GM21390 (cell line): ENCODE measurements around the gene ZNF804B.
"Not testable (repeated sequence)": the region's sequence is repeated elsewhere in the genome, so short reads cannot be mapped to it uniquely, and the experiment has no call there.

Source experiments
- ATAC-seq: cut with Tn5 transposase; IDR thresholded peaks from one replicate; pipeline ENCODE4 v1.9.1; 2021; ENCODE audit not compliant: unreplicated experiment

Gene ZNF804B

DNA sequence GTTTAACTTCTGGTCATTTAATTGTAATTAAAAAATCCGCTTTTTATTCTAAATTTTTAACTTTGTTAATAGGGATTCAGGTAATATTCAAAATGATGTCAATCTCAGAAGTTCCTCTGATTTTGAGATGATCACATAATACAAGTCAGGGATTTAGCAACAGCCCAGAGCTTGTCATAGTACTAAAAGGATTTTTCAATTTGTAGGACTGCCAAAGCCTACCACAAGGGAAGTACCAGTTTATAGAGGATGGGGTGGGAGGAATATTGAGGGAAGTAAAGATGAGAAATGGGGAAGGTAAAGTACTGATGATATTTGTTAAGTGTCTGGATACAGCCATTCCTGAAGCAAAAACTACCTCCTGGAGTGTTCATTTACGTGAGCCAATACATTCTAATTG lies 314.3 kb downstream of the ZNF804B start:
- no peak for ATAC-seq

DNA sequence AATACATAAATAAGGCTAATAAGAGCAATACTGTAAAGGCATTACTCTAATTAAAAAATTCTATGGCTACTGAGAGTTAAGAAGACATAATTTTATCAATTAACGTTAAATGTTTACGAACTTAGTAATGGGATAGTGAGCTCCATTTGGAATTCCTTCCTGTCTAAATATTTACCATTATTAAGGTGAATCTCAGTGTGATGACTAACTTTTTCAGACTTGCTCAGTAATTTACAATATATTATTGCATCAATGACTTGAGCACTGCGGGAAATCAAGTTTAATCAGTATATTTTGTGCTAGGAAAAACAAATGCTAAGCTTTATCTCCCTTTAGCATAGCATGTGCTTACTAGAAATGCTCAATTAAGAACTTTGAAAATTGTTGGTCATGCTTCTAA lies 318.5 kb downstream of the ZNF804B start:
- ATAC-seq = no peak

- no peak for ATAC-seq
These were observed 326.1 kb downstream of the ZNF804B start for GRCh38 chr7:89085580-89085979.

DNA sequence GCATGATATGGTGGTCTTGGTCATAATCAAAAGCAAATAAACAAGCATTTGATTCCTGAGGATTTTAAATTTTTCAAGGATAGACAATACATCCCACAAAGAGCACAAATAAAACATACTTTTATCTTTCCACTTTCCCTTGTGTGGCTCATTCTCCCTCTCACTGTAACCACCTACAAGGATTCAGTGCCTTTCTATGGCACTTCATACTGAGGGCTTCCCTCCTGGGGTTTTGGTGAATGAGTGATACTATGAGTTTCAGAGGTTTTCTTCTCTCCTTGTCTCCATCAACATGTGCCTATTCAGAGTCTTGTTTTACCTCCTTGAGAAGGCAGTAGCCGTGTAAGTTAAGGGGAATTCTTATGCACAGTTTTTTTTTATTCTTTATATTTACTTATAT lies 332.1 kb downstream of the ZNF804B start:
- ATAC-seq = no peak

- ATAC-seq = no peak
These were observed 334.8 kb downstream of the ZNF804B start for GRCh38 chr7:89094269-89094668.

GRCh38 chr7:89103564-89103963 lies 344.1 kb downstream of the ZNF804B start:
- no peak for ATAC-seq

GRCh38 chr7:89104748-89105685 lies 345.5 kb downstream of the ZNF804B start:
- ATAC-seq = no peak

DNA sequence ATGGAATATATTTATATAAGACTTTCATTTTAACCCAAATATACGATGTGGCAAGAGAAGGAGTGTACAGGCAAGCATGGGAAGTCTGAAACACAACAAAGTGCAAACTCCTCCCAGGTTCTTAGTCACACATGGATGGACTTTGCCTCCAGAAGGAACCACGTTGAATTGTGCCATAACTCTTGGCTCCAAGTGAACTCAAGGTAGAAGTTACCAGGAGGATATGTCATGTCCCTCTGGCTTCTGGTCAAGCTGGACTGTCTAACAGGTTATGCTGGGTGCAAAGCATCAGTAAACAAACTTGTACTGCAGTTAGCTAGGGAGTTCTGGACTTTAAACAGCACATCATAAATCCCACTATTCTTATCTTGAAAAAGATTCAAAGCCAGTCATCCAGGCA lies 364.4 kb downstream of the ZNF804B start:
- ATAC-seq = no peak

- no peak for ATAC-seq
These were observed 370.3 kb downstream of the ZNF804B start for GRCh38 chr7:89129600-89130375.

DNA sequence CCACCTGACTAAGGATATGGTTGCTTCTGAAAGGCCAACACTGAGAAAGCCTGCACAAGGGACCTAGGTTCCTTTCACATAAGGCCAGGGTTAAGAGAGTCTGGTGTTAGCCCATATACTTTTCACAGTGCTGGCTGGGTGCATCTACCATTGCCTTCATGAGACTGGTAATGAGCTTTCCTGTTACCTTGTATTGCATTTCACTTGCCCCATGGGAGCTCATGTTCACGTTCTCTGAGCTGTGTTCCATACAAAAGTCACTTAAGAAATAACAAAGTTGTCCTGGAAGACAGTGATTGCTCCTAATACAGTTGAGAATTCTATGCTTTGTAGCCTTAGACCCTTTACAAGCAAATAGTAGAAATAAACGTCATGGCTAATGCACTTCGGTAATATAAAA lies 373.9 kb downstream of the ZNF804B start:
- no peak for ATAC-seq

DNA sequence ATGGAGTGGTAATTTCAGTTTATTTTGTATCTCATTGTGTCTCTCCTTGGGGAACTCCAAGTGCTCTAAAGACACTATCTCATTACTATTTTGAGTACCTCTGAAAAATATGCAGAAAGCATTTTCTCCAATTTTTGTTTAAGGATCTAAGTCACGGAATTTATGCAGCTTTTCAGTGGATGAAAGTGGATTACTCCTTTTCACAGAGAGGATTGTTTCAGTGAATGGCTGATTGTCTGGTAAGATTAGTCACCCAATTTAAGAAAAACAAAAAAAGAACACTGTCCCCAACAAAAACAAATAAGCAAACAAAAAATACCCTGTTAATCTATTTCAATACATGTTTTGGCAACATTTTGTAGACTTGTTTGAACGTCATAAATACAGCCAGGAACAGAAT lies 374.3 kb downstream of the ZNF804B start:
- no peak for ATAC-seq

GRCh38 chr7:89145801-89146200 lies 386.3 kb downstream of the ZNF804B start:
- ATAC-seq = no peak

DNA sequence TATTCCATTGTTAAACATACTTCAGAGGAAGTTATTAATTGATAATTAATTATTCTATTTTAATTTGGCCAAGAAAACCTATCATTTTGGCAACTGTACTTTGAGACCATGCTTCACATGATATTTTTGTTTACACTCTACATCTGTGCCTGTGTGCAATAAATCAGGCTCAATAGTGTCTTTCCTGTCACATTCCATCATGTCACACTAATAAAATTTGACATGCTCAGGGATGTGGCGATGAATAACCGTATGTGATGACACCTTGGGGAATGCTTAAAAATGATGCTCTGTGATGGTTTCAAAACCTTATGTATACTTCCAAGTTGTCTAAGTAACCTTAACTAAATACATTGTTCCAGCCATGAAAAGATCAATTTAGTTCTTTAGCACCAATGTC lies 400.6 kb downstream of the ZNF804B start:
- no peak for ATAC-seq

DNA sequence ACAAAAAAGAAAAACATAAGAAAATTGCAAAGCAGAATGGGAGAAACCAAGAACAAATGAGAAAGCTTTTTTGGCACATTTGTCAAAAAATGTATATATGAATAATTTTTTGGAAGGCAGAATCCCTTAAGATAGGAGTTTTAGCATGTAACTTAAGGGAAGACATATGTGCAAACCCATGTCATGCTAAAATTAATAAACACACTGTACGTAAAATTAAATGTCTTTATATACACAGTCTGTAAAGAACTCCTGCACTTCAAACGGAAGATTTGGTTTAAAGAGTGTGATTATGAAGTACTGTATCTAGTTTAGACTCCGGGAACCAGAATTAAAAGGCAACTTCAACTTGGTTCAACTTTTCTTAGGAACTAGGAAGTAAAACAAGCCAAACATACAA lies 405.9 kb downstream of the ZNF804B start:
- no peak for ATAC-seq

- ATAC-seq = no peak
These were observed 411.1 kb downstream of the ZNF804B start for GRCh38 chr7:89170628-89171027.

DNA sequence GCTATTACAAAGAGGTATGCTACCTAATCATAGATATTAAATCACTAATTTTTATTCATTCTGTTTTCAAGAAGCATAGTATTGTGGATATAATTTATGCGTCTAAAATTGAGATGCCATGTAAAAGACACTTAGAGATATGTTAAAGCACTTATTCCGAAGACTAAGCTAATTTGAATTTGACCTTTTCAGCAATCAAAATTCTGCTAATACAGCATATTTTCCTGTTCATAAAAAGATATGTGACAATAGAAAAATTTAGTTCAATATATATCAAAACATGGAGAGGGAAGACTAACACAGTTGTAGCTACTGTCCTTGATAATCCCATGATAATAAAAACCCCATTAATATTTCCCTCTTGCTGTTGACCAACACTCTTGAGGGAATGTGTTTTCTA lies 422.6 kb downstream of the ZNF804B start:
- ATAC-seq = no peak

GRCh38 chr7:89183712-89184111 lies 424.2 kb downstream of the ZNF804B start:
- ATAC-seq = no peak

- ATAC-seq = no peak
These were observed 441.3 kb downstream of the ZNF804B start for GRCh38 chr7:89200758-89201157.

GRCh38 chr7:89223900-89224395 lies 464.4 kb downstream of the ZNF804B start:
- ATAC-seq = no peak

DNA sequence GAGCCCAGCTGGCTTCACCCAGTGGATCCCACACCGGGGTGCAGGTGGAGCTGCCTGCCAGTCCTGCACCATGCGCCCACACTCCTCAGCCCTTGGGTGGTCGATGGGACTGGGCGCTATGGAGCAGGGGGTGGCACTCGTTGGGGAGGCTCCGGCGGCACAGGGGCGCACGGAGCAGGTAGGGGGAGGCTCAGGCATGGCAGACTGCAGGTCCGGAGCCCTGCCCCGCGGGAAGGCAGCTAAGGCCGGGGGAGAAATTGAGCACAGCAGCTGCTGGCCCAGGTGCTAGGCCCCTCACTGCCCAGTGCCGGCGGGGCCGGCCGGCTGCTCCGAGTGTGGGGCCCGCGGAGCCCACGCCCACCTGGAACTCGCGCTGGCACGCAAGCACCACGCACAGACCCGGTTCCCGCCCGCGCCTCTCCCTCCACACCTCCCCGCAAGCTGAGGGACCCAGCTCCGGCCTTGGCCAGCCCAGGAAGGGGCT lies 469.2 kb downstream of the ZNF804B start:
- ATAC-seq = not testable (repeated sequence)

DNA sequence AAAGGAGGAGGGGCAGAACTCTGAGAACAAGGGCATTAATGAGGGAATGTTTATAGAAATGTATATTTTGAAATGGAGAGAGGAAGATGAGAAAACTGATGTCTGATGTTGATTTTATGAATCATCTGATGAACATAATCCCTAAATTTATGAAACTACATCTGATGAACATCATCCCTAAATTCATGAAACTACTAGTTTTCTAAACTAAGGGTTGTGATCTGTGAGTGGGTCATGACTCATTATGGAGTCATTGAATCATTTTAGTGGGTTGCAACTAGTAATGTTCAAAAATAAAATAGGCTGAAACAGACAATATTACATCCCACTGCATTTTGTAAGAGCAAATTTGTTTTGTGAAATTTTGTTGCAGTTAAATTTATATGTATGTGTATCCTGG lies 478.7 kb downstream of the ZNF804B start:
- no peak for ATAC-seq

GRCh38 chr7:89246196-89246595 lies 486.7 kb downstream of the ZNF804B start:
- no peak for ATAC-seq
